ENCODE results near the gene FKBP14. TPM values are rescaled to one million over a fixed set of nuclear protein-coding genes. Genes with fewer than 3 reads are reported as not detected.

The FKBP14 gene
- total RNA-seq, 1 experiment from 2014 or later = 29.8 TPM

DNA sequence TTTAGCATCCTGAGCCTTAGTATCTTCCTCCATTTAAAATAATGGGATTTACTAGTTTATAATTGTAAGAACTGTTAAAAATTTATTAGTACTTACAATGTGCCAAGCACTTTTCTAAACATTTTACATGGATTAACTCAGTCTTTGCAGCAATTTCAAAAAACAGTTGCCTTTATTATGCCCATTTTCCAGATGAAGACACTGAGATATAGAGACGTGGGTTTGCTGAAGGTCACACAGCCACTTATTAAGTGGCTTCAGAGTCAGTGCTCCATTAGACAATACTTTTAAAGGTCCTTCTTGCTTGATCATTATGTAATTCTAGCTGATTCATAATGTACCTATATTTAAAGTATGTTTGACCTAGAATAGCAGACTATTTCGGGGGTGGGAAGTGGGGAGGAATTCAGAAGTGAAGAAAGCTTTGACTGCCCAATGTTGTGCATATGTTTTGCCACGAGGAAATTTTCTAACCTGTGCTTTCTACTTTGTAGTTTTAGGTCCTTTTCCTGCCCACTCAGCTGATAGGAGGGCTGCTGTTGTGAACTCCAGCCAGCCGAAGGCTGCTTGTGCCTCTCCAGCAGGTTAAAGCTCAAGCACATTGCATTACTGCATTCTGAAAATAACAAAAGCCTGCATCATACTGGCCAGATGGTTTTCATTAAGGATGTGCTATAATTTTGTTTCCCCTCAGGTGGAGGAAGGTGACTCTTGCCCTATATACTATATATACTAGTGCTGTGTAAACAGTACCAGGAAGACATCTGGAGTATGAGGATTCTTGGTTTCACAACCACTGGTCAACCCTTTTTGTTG, 6.0 kb upstream of the FKBP14 start:
- Histone ChIP-seq H3K4me2 (peak overlapping the region; percentile 93), H3K4me1 (replicated peaks; ENCODE audit: insufficient read depth) (peaks cover 44% of the 10 kb centered on the region), H3K4me3 (peak overlapping the region; percentile 14; the same call in 1 of the 2 replicates), H3F3A (ENCODE audit: insufficient read depth, low read depth) (peaks cover 30% of the 10 kb centered on the region), H4K20me1 (ENCODE audit: insufficient read depth) (no peaks in the 10 kb centered on the region), H2AFZ (no peak overlapping the region), H3K27me3 (ENCODE audit: insufficient read depth, low read depth) (no peaks in the 10 kb centered on the region), H3K79me2 (ENCODE audit: low read depth) (peaks cover 64% of the 10 kb centered on the region), H3K9me2 (ENCODE audit: insufficient read depth) (no peaks in the 10 kb centered on the region), H3K36me3 (ENCODE audit: low read depth) (no peaks in the 10 kb centered on the region), H3K27ac (peak overlapping the region; percentile 56), H3K9me3 (ENCODE audit: insufficient read depth, low read depth) (no peaks in the 10 kb centered on the region)
- no TSS peak for BruUV-seq (replicated peaks)
- ChIA-PET POLR2A (ENCODE audit: unreplicated experiment) (no interaction called here), CTCF (no interaction called here)
- intact Hi-C loops (cut with micrococcal nuclease; ENCODE audit: unreplicated experiment) = no loop called here
- no peak for TF ChIP-seq CTCF (conservative IDR thresholded peaks at IDR 0.05)
- TF ChIP-seq EZH2 (IDR thresholded peaks at IDR 0.05; ENCODE audit: low read depth) = no peak
- peak in 1 of 2 experiments; percentile 96 for DNase-seq

DNA sequence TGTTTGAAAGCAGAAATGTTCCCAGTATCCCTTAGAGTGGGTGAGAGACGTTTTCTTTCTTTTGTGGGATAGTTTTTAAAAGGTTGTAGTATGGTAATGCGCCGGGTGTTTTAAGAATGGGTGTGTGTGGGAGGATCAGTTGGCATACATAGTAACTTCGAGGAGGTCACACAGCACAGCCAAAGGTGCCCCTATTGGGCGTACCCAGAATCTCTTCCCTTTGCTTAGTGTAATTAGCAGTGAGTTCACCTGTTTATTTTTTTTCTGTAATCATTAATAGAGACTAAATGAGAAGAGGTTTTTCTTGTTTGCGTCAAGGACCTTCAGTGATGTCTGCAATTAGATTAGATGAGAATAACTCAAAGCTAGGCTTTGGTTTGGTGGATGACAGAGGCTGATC, 3.2 kb upstream of the FKBP14 start:
- BruUV-seq (replicated peaks) = TSS peak; percentile 35
- POLR2A ChIA-PET (ENCODE audit: unreplicated experiment) = interaction anchor here (0.7 kb wide), 1 partner anchor 12 kb away, joined by 3 read pairs; no protein-coding TSS in a partner anchor
- intact Hi-C loops (cut with micrococcal nuclease; ENCODE audit: unreplicated experiment) = loop anchor here (2.0 to 5.0 kb wide), 5 partner anchors 105 to 422 kb away; partner anchors contain the start of genes MTURN and ZNRF2

More for the DNA sequence above, 3.2 kb upstream of the FKBP14 start:
- H3K9me2 ChIP-seq (ENCODE audit: insufficient read depth) = no peaks in the 10 kb centered on the region
- H3K79me2 ChIP-seq (ENCODE audit: low read depth) = peaks cover 68% of the 10 kb centered on the region
- peak overlapping the region; percentile 75 for H3K4me3 ChIP-seq
- H3K4me1 ChIP-seq (replicated peaks; ENCODE audit: insufficient read depth) = peaks cover 57% of the 10 kb centered on the region
- H3K27ac ChIP-seq = no peak overlapping the region
- H2AFZ ChIP-seq = peak overlapping the region; percentile 88
- H3K36me3 ChIP-seq (ENCODE audit: low read depth) = no peaks in the 10 kb centered on the region
- H3K27me3 ChIP-seq (ENCODE audit: insufficient read depth, low read depth) = no peaks in the 10 kb centered on the region
- CTCF ChIA-PET = no interaction called here
- no peak for TF ChIP-seq EZH2 (IDR thresholded peaks at IDR 0.05; ENCODE audit: low read depth)
- 0 out of 2 replicates have a peak, but pooled peaks have one; percentile 23 for TF ChIP-seq CTCF (conservative IDR thresholded peaks at IDR 0.05)
- peaks cover 36% of the 10 kb centered on the region for H3F3A ChIP-seq (ENCODE audit: insufficient read depth, low read depth)
- no peaks in the 10 kb centered on the region for H4K20me1 ChIP-seq (ENCODE audit: insufficient read depth)
- H3K9me3 ChIP-seq (ENCODE audit: insufficient read depth, low read depth) = no peaks in the 10 kb centered on the region
- DNase-seq = no peak
- H3K4me2 ChIP-seq = peak overlapping the region; percentile 93
